GM18502 (cell line): ENCODE data around the gene EI24.
A peak's percentile ranks its signal among the peaks of the same experiment; 100 is the strongest.

Experiments
- ATAC-seq: cut with Tn5 transposase; IDR thresholded peaks from one replicate; pipeline ENCODE4 v1.9.1; 2021; ENCODE audit warnings: mild to moderate bottlenecking; ENCODE audit not compliant: unreplicated experiment, poor library complexity

The EI24 gene

DNA sequence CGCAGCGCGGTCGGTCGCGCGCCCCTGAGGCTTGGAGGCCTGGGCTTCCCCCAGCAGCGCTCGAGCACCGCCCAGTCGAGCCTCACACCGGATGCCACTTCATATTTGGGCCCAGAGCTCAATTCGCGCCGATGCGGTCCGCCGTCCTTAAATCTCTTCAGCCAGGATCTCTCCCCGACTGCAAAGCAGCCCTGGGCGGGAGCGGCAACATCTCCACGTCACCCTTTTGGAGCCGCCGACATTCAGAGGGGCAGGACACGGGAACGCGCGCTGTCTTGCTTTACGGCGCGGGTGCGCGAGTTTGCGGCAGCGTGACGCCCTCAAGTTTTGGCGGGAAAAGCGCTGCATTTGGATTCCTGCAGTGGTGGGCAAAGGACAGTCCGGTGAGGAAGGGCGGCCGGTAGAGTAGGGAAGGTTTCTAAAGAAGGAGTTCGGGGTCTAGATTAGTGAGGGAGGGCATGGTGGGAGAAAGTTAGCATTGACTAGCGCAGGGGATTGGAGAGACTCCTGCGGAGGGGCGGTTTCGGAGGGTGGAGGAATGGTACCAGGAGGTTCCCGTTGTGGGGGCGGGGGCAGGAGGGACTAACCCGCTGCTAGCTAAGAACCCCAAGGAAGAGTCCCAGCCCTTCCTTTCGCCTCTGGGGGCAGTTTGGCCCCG is 56.5 kb downstream of the EI24 start:
- ATAC-seq, result peak; percentile 88

DNA sequence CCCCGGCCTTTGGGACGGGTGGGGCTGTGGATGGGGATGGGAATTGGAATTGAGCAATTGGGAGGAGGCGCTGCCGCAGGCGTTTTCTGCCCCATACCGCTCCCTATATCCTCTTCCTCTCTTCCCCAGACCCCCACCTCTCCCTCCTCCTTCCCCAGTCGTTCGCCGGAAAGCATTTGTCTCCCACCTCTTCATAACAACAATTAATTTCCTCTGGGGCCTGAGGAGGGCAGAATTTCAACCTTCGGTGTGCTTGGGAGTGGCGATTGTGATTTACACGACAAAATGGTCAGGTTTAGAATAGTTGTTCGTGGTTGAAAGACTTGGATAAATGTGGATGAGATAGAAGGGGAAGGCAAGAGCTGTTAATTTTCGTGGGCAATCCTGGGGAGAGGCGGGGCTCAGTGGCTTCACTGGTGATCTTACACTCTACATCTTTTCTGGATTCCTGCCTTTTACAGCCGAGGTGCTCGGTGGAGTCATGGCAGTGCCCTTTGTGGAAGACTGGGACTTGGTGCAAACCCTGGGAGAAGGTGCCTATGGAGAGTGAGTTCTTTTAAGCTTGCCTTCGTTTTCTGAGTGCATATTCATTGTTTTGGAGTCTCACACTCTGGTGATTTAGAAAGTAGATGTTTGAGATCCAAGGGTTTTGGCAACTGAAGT is 57.1 kb downstream of the EI24 start:
- ATAC-seq, result peak; percentile 36

DNA sequence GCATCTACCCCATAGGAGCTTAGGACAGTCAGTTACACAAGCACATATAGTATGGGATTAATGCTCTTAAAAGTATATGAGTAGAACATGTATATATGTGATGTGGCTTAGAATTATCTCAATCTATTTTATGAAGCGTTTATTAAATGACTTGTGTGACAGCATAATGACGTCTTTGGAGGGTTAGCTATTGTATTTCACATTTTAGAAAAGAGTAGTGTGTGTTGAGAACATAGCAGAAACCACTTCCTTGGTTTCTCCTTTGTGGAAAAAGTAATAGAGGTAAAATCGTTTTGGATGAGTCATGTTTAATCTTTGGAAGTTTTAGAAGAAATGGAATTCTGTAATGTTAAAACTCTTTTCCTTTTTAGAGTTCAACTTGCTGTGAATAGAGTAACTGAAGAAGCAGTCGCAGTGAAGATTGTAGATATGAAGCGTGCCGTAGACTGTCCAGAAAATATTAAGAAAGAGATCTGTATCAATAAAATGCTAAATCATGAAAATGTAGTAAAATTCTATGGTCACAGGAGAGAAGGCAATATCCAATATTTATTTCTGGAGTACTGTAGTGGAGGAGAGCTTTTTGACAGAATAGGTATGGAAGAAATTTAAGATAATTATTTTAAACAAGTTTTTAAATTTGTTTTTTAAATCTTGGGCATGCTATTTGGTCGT is 58.1 kb downstream of the EI24 start:
- ATAC-seq, result no peak
